Measurements from ENCODE around the gene NIPAL1.

Gene NIPAL1

GRCh38 chr4:48028696-48029095, 12.1 kb downstream of the NIPAL1 start:
- DNase-seq = no peak

- DNase-seq = no peak
These were observed 13.9 kb downstream of the NIPAL1 start for GRCh38 chr4:48030470-48030869.

GRCh38 chr4:48031802-48032525, 15.4 kb downstream of the NIPAL1 start:
- DNase-seq = no peak

- DNase-seq = no peak
These were observed 16.1 kb downstream of the NIPAL1 start for GRCh38 chr4:48032721-48033120.

- no peak for DNase-seq
These were observed 16.8 kb downstream of the NIPAL1 start for GRCh38 chr4:48033412-48033811.

- DNase-seq = peak; percentile 59
These were observed 17.3 kb downstream of the NIPAL1 start for GRCh38 chr4:48033825-48034413.

- DNase-seq = no peak
These were observed 19.4 kb downstream of the NIPAL1 start for GRCh38 chr4:48035952-48036351.

GRCh38 chr4:48037117-48037462, 20.5 kb downstream of the NIPAL1 start:
- DNase-seq = no peak

GRCh38 chr4:48038666-48039065, 22.1 kb downstream of the NIPAL1 start:
- no peak for DNase-seq

- DNase-seq = no peak
These were observed 23.0 kb downstream of the NIPAL1 start for GRCh38 chr4:48039561-48039960.

- no peak for DNase-seq
These were observed 25.1 kb downstream of the NIPAL1 start for GRCh38 chr4:48041535-48042137.

GRCh38 chr4:48042979-48043461, 26.4 kb downstream of the NIPAL1 start:
- DNase-seq = no peak

- DNase-seq = no peak
These were observed 26.9 kb downstream of the NIPAL1 start for GRCh38 chr4:48043504-48043903.

- no peak for DNase-seq
These were observed 27.7 kb downstream of the NIPAL1 start for GRCh38 chr4:48044298-48044697.

GRCh38 chr4:48046059-48046458, 29.5 kb downstream of the NIPAL1 start:
- no peak for DNase-seq

- peak; percentile 87 for DNase-seq
These were observed 30.9 kb downstream of the NIPAL1 start for GRCh38 chr4:48047421-48047844.

- DNase-seq = no peak
These were observed 31.3 kb downstream of the NIPAL1 start for GRCh38 chr4:48047896-48048295.

- no peak for DNase-seq
These were observed 32.9 kb downstream of the NIPAL1 start for GRCh38 chr4:48049483-48049882.

GRCh38 chr4:48051078-48051477, 34.5 kb downstream of the NIPAL1 start:
- no peak for DNase-seq

GRCh38 chr4:48058617-48059530, 42.3 kb downstream of the NIPAL1 start:
- DNase-seq = no peak

GRCh38 chr4:48064349-48064748, 47.8 kb downstream of the NIPAL1 start:
- no peak for DNase-seq

GRCh38 chr4:48065587-48066052, 49.0 kb downstream of the NIPAL1 start:
- DNase-seq = peak; percentile 64

- DNase-seq = no peak
These were observed 51.0 kb downstream of the NIPAL1 start for GRCh38 chr4:48067536-48067935.

Data from activated CD4-positive, alpha-beta T cell treated with anti-CD3 and anti-CD28 coated beads, Interleukin-2, Interleukin-6, amounts not matched to agents 100 ng/mL and 50 ng/mL, durations not matched to agents 16 hours and 8 hours (primary cell).